ENCODE measurements around the gene HOMEZ. TPM values are rescaled to one million over a fixed set of nuclear protein-coding genes. Genes with fewer than 3 reads are reported as not detected.
"Not testable (repeated sequence)": the region's sequence is repeated elsewhere in the genome, so short reads cannot be mapped to it uniquely, and the experiment has no call there.

The HOMEZ gene
- 7.9 TPM for total RNA-seq
- long read RNA-seq, full-length matches to known transcripts: 2 of 3 reads
- long read RNA-seq, partial matches to known transcripts: 1 of 3 reads
- long read RNA-seq, other reads (novel, unspliced or antisense): 0 of 3 reads

- intact Hi-C loops (cut with micrococcal nuclease): no loop called here
- peak; percentile 99 for DNase-seq
- ATAC-seq: peak; percentile 98
Measured at GRCh38 chr14:23286020-23286901, at the start of gene HOMEZ. TSS of gene HOMEZ (minus strand) at chr14:23286132. CDS start at chr14:23285952, 180 bp downstream.

GRCh38 chr14:23335623-23336022 lies 49.7 kb upstream of the HOMEZ start:
- intact Hi-C loops (cut with micrococcal nuclease): no loop called here
- DNase-seq (no peak), ATAC-seq (no peak)

GRCh38 chr14:23327947-23328744 lies 42.2 kb upstream of the HOMEZ start:
- ATAC-seq (peak; percentile 68), DNase-seq (no peak)
- intact Hi-C loops (cut with micrococcal nuclease): loop anchor here (10.0 kb wide), 1 partner anchor 127 kb away; no protein-coding TSS in a partner anchor

- ATAC-seq (no peak), DNase-seq (no peak)
- intact Hi-C loops (cut with micrococcal nuclease): loop anchor here (10.0 kb wide), 1 partner anchor 128 kb away; no protein-coding TSS in a partner anchor
Measured at GRCh38 chr14:23326491-23327332, 40.8 kb upstream of the HOMEZ start.

- not testable (repeated sequence) for DNase-seq, ATAC-seq
- intact Hi-C loops (cut with micrococcal nuclease): loop anchor here (10.0 kb wide), 1 partner anchor 129 kb away; no protein-coding TSS in a partner anchor
Measured at GRCh38 chr14:23325746-23326145, 39.8 kb upstream of the HOMEZ start.

- ATAC-seq (no peak), DNase-seq (no peak)
- intact Hi-C loops (cut with micrococcal nuclease): loop anchor here (10.0 kb wide), 1 partner anchor 130 kb away; no protein-coding TSS in a partner anchor
Measured at GRCh38 chr14:23324993-23325392, 39.1 kb upstream of the HOMEZ start.

- ATAC-seq (no peak), DNase-seq (no peak)
- intact Hi-C loops (cut with micrococcal nuclease): loop anchor here (10.0 kb wide), 1 partner anchor 130 kb away; no protein-coding TSS in a partner anchor
Measured at GRCh38 chr14:23324455-23324846, 38.5 kb upstream of the HOMEZ start.

- ATAC-seq (no peak), DNase-seq (no peak)
- intact Hi-C loops (cut with micrococcal nuclease): loop anchor here (10.0 kb wide), 1 partner anchor 131 kb away; no protein-coding TSS in a partner anchor
Measured at GRCh38 chr14:23323838-23324454, 38.0 kb upstream of the HOMEZ start.

- intact Hi-C loops (cut with micrococcal nuclease): loop anchor here (10.0 kb wide), 1 partner anchor 132 kb away; no protein-coding TSS in a partner anchor
- no peak for ATAC-seq
- DNase-seq: no peak
Measured at GRCh38 chr14:23322568-23323517, 36.9 kb upstream of the HOMEZ start.

- intact Hi-C loops (cut with micrococcal nuclease): loop anchor here (10.0 kb wide), 1 partner anchor 133 kb away; no protein-coding TSS in a partner anchor
- DNase-seq (peak; percentile 67), ATAC-seq (peak; percentile 25)
Measured at GRCh38 chr14:23321572-23322547, 35.9 kb upstream of the HOMEZ start.

GRCh38 chr14:23320584-23321571 lies 34.9 kb upstream of the HOMEZ start, which contains the start of gene PABPN1:
TSS of gene PABPN1 (plus strand) at chr14:23321457. CDS start at chr14:23321470, 13 bp downstream.
- intact Hi-C loops (cut with micrococcal nuclease): loop anchor here (10.0 kb wide), 1 partner anchor 134 kb away; no protein-coding TSS in a partner anchor
- DNase-seq (peak; percentile 98), ATAC-seq (peak; percentile 94)

GRCh38 chr14:23319746-23320583 lies 34.0 kb upstream of the HOMEZ start:
- DNase-seq: no peak
- ATAC-seq: no peak
- intact Hi-C loops (cut with micrococcal nuclease): loop anchor here (10.0 kb wide), 1 partner anchor 135 kb away; no protein-coding TSS in a partner anchor

GRCh38 chr14:23316300-23316699 lies 30.4 kb upstream of the HOMEZ start:
- intact Hi-C loops (cut with micrococcal nuclease): no loop called here
- ATAC-seq: no peak
- DNase-seq: no peak
